HepG2 (cell line): ENCODE measurements around the gene SCAPER. TPM values are rescaled to one million over a fixed set of nuclear protein-coding genes. Genes with fewer than 3 reads are reported as not detected.

Source experiments
- ATF2 ChIP-seq: sonication (generic); formaldehyde crosslinking; IDR thresholded peaks from 2 replicates; pipeline ENCODE4 v1.4.0; 2020; ENCODE audit warnings: missing genetic modification reagents
- CEBPB ChIP-seq: IDR thresholded peaks from 2 replicates; pipeline ENCODE4 v1.6.1; 2011; ENCODE audit warnings: low read depth, low read length, improper control_type of control experiment, borderline replicate concordance
- CTCF ChIP-seq: sonication (generic); formaldehyde crosslinking; IDR thresholded peaks from 2 replicates; pipeline ENCODE4 v1.5.0; 2020; ENCODE audit warnings: mild to moderate bottlenecking, missing genetic modification reagents, moderate library complexity
- MTF1 ChIP-seq: sonication (generic); formaldehyde crosslinking; IDR thresholded peaks from 2 replicates; pipeline ENCODE4 v1.5.0; 2020; ENCODE audit warnings: missing genetic modification reagents
- NCOA5 ChIP-seq: sonication (generic); formaldehyde crosslinking; IDR thresholded peaks from 2 replicates; pipeline ENCODE4 v1.4.0; 2020; ENCODE audit warnings: missing genetic modification reagents
- RORA ChIP-seq: sonication (generic); formaldehyde crosslinking; IDR thresholded peaks from 2 replicates; pipeline ENCODE4 v1.5.0; 2020; ENCODE audit warnings: mild to moderate bottlenecking, missing genetic modification reagents, moderate library complexity
- SAP130 ChIP-seq: IDR thresholded peaks from 2 replicates; pipeline ENCODE4 v1.6.1; 2016; ENCODE audit warnings: low read depth
- SNAI1 ChIP-seq: sonication (generic); formaldehyde crosslinking; IDR thresholded peaks from 2 replicates; pipeline ENCODE4 v1.5.0; 2020; ENCODE audit warnings: mild to moderate bottlenecking, missing genetic modification reagents, borderline replicate concordance
- ZBTB38 ChIP-seq: sonication (generic); formaldehyde crosslinking; IDR thresholded peaks from 2 replicates; pipeline ENCODE4 v1.5.1; 2020; ENCODE audit warnings: mild to moderate bottlenecking, missing genetic modification reagents
- ZBTB4 ChIP-seq: sonication (generic); formaldehyde crosslinking; IDR thresholded peaks from 2 replicates; pipeline ENCODE4 v1.4.0; 2020; ENCODE audit warnings: missing genetic modification reagents, mild to moderate bottlenecking, borderline replicate concordance
- ZNF318 ChIP-seq: sonication (generic); formaldehyde crosslinking; IDR thresholded peaks from 2 replicates; pipeline ENCODE4 v1.4.0; 2020; ENCODE audit warnings: mild to moderate bottlenecking, missing genetic modification reagents
- ZNF556 ChIP-seq: sonication (generic); formaldehyde crosslinking; IDR thresholded peaks from 2 replicates; pipeline ENCODE4 v1.4.0; 2020; ENCODE audit warnings: mild to moderate bottlenecking, missing genetic modification reagents, borderline replicate concordance
- ZNF562 ChIP-seq: sonication (generic); formaldehyde crosslinking; IDR thresholded peaks from 2 replicates; pipeline ENCODE4 v1.8.0; 2022; ENCODE audit warnings: missing genetic modification reagents, borderline replicate concordance
- ZNF878 ChIP-seq: sonication (generic); formaldehyde crosslinking; IDR thresholded peaks from 2 replicates; pipeline ENCODE4 v1.8.1; 2023; ENCODE audit warnings: mild to moderate bottlenecking, missing genetic modification reagents, moderate library complexity
- polyA plus RNA-seq, 8 experiments: library from polyadenylated mRNA; depleted of rRNA in 3 of 8; stranded (reverse) in 7 of 8; unstranded in 1 of 8; fragments of >200 nt; fragmentation: Illumina TruSeq in 4 of 8; extraction: Trizol in 4 of 8; gene quantifications; 2 replicates each; pipeline versions ENCODE4 v1.2.1 to v1.2.3, GENCODE V29; 2011 to 2016; ENCODE audit warnings: low read depth in 4 of 8, missing spikeins in 1 of 8, mixed read lengths in 1 of 8; ENCODE audit not compliant: insufficient read depth in 1 of 8
- total RNA-seq, 5 experiments: library from RNA; depleted of rRNA; stranded (reverse); fragments of >200 nt; fragmentation: Illumina TruSeq; extraction: Trizol; gene quantifications; 2 replicates each; pipeline ENCODE4 v1.2.3, GENCODE V29; 2016; ENCODE audit warnings: low read depth in 1 of 5

SCAPER gene
- total and polyA plus RNA-seq, 2 of the 13 experiments (the other 11 are each of a cell fraction or from before 2014, with no cell fraction given) = 4.3 to 10.5 TPM

- no peak for TF ChIP-seq ZBTB4 (CRISPR knock-in tag)
- no peak for TF ChIP-seq ZNF878
- 0 out of 2 replicates have a peak, but pooled peaks have one; percentile 16 for TF ChIP-seq CTCF (CRISPR knock-in tag)
- no peak for TF ChIP-seq RORA (CRISPR knock-in tag)
- no peak for TF ChIP-seq ZNF318
- TF ChIP-seq NCOA5 (CRISPR knock-in tag) = no peak
- no peak for TF ChIP-seq ZBTB38 (CRISPR knock-in tag)
- TF ChIP-seq CEBPB = no peak
- TF ChIP-seq MTF1 (CRISPR knock-in tag) = 0 out of 2 replicates have a peak, but pooled peaks have one; percentile 24
- TF ChIP-seq ATF2 (CRISPR knock-in tag) = no peak
- no peak for TF ChIP-seq ZNF562 (CRISPR knock-in tag)
- TF ChIP-seq SNAI1 = no peak; the same call in 1 of the 2 replicates
- TF ChIP-seq ZNF556 (CRISPR knock-in tag) = no peak
- TF ChIP-seq SAP130 = peak; percentile 79
Observed at GRCh38 chr15:76345880-76346668, 559.1 kb downstream of the SCAPER start (continued).
